ENCODE measurements around the gene WDR26.

WDR26 gene

GRCh38 chr1:224392411-224393249, 42.0 kb downstream of the WDR26 start:
- Histone ChIP-seq H3K27me3 (ENCODE audit: low read depth, low read length) (no peaks in the 10 kb centered on the region), H3K4me3 (ENCODE audit: low read depth in 1 of 2, low read length in 2 of 2) (no peak overlapping the region), H3K4me1 (ENCODE audit: control insufficient read depth in 1 of 2, insufficient read depth in 2 of 2, low read length in 2 of 2) (no peaks in the 10 kb centered on the region), H3K9me3 (ENCODE audit: control insufficient read depth in 1 of 2, low read length in 2 of 2) (no peaks in the 10 kb centered on the region), H3K36me3 (ENCODE audit: control insufficient read depth in 1 of 2, insufficient read depth in 2 of 2, low read length in 2 of 2) (peaks cover 66 to 84% of the 10 kb centered on the region in 2 donors), H3K27ac (ENCODE audit: low read length) (no peak overlapping the region)

GRCh38 chr1:224390517-224390916, 44.1 kb downstream of the WDR26 start:
- no peak overlapping the region for H3K27ac ChIP-seq (ENCODE audit: low read length)
- no peaks in the 10 kb centered on the region for H3K9me3 ChIP-seq (ENCODE audit: control insufficient read depth in 1 of 2, low read length in 2 of 2)
- H3K36me3 ChIP-seq (ENCODE audit: control insufficient read depth in 1 of 2, insufficient read depth in 2 of 2, low read length in 2 of 2) = peaks cover 54 to 66% of the 10 kb centered on the region in 2 donors
- H3K4me1 ChIP-seq (ENCODE audit: control insufficient read depth in 1 of 2, insufficient read depth in 2 of 2, low read length in 2 of 2) = peaks cover 0 to 3% of the 10 kb centered on the region in 2 donors
- H3K27me3 ChIP-seq (ENCODE audit: low read depth, low read length) = no peaks in the 10 kb centered on the region
- H3K4me3 ChIP-seq (ENCODE audit: low read depth in 1 of 2, low read length in 2 of 2) = no peak overlapping the region

- no peak overlapping the region for H3K27ac ChIP-seq (ENCODE audit: low read length)
- H3K36me3 ChIP-seq (ENCODE audit: control insufficient read depth in 1 of 2, insufficient read depth in 2 of 2, low read length in 2 of 2) = peaks cover 40 to 50% of the 10 kb centered on the region in 2 donors
- H3K4me1 ChIP-seq (ENCODE audit: control insufficient read depth in 1 of 2, insufficient read depth in 2 of 2, low read length in 2 of 2) = peaks cover 0 to 3% of the 10 kb centered on the region in 2 donors
- H3K9me3 ChIP-seq (ENCODE audit: control insufficient read depth in 1 of 2, low read length in 2 of 2) = no peaks in the 10 kb centered on the region
- H3K27me3 ChIP-seq (ENCODE audit: low read depth, low read length) = no peaks in the 10 kb centered on the region
- no peak overlapping the region for H3K4me3 ChIP-seq (ENCODE audit: low read depth in 1 of 2, low read length in 2 of 2)
Observed at GRCh38 chr1:224387943-224388342, 46.7 kb downstream of the WDR26 start.

- H3K27me3 ChIP-seq (ENCODE audit: low read depth, low read length) = no peaks in the 10 kb centered on the region
- H3K27ac ChIP-seq (ENCODE audit: low read length) = no peak overlapping the region
- no peak overlapping the region for H3K4me3 ChIP-seq (ENCODE audit: low read depth in 1 of 2, low read length in 2 of 2)
- H3K36me3 ChIP-seq (ENCODE audit: control insufficient read depth in 1 of 2, insufficient read depth in 2 of 2, low read length in 2 of 2) = peaks cover 35 to 45% of the 10 kb centered on the region in 2 donors
- peaks cover 0 to 3% of the 10 kb centered on the region in 2 donors for H3K4me1 ChIP-seq (ENCODE audit: control insufficient read depth in 1 of 2, insufficient read depth in 2 of 2, low read length in 2 of 2)
- no peaks in the 10 kb centered on the region for H3K9me3 ChIP-seq (ENCODE audit: control insufficient read depth in 1 of 2, low read length in 2 of 2)
Observed at GRCh38 chr1:224387302-224387912, 47.2 kb downstream of the WDR26 start.

- peaks cover 0 to 3% of the 10 kb centered on the region in 2 donors for H3K4me1 ChIP-seq (ENCODE audit: control insufficient read depth in 1 of 2, insufficient read depth in 2 of 2, low read length in 2 of 2)
- H3K27me3 ChIP-seq (ENCODE audit: low read depth, low read length) = no peaks in the 10 kb centered on the region
- no peak overlapping the region for H3K4me3 ChIP-seq (ENCODE audit: low read depth in 1 of 2, low read length in 2 of 2)
- H3K27ac ChIP-seq (ENCODE audit: low read length) = no peak overlapping the region
- H3K36me3 ChIP-seq (ENCODE audit: control insufficient read depth in 1 of 2, insufficient read depth in 2 of 2, low read length in 2 of 2) = peaks cover 16 to 21% of the 10 kb centered on the region in 2 donors
- H3K9me3 ChIP-seq (ENCODE audit: control insufficient read depth in 1 of 2, low read length in 2 of 2) = no peaks in the 10 kb centered on the region
Observed at GRCh38 chr1:224383218-224383617, 51.4 kb downstream of the WDR26 start.

- Histone ChIP-seq H3K4me3 (ENCODE audit: low read depth in 1 of 2, low read length in 2 of 2) (no peak overlapping the region), H3K9me3 (ENCODE audit: control insufficient read depth in 1 of 2, low read length in 2 of 2) (no peaks in the 10 kb centered on the region), H3K27me3 (ENCODE audit: low read depth, low read length) (no peaks in the 10 kb centered on the region), H3K4me1 (ENCODE audit: control insufficient read depth in 1 of 2, insufficient read depth in 2 of 2, low read length in 2 of 2) (peaks cover 0 to 12% of the 10 kb centered on the region in 2 donors), H3K27ac (ENCODE audit: low read length) (no peak overlapping the region), H3K36me3 (ENCODE audit: control insufficient read depth in 1 of 2, insufficient read depth in 2 of 2, low read length in 2 of 2) (peaks cover 16 to 19% of the 10 kb centered on the region in 2 donors)
Observed at GRCh38 chr1:224381880-224382548, 52.6 kb downstream of the WDR26 start.

- Histone ChIP-seq H3K27me3 (ENCODE audit: low read depth, low read length) (no peaks in the 10 kb centered on the region), H3K27ac (ENCODE audit: low read length) (no peak overlapping the region), H3K36me3 (ENCODE audit: control insufficient read depth in 1 of 2, insufficient read depth in 2 of 2, low read length in 2 of 2) (peaks cover 28% of the 10 kb centered on the region in 2 donors), H3K9me3 (ENCODE audit: control insufficient read depth in 1 of 2, low read length in 2 of 2) (no peaks in the 10 kb centered on the region), H3K4me3 (ENCODE audit: low read depth in 1 of 2, low read length in 2 of 2) (no peak overlapping the region), H3K4me1 (ENCODE audit: control insufficient read depth in 1 of 2, insufficient read depth in 2 of 2, low read length in 2 of 2) (peaks cover 0 to 15% of the 10 kb centered on the region in 2 donors)
Observed at GRCh38 chr1:224380003-224380402, 54.6 kb downstream of the WDR26 start.

- H3K27me3 ChIP-seq (ENCODE audit: low read depth, low read length) = no peaks in the 10 kb centered on the region
- peaks cover 0 to 15% of the 10 kb centered on the region in 2 donors for H3K4me1 ChIP-seq (ENCODE audit: control insufficient read depth in 1 of 2, insufficient read depth in 2 of 2, low read length in 2 of 2)
- no peak overlapping the region for H3K4me3 ChIP-seq (ENCODE audit: low read depth in 1 of 2, low read length in 2 of 2)
- H3K9me3 ChIP-seq (ENCODE audit: control insufficient read depth in 1 of 2, low read length in 2 of 2) = no peaks in the 10 kb centered on the region
- H3K36me3 ChIP-seq (ENCODE audit: control insufficient read depth in 1 of 2, insufficient read depth in 2 of 2, low read length in 2 of 2) = peaks cover 24 to 34% of the 10 kb centered on the region in 2 donors
- H3K27ac ChIP-seq (ENCODE audit: low read length) = no peak overlapping the region
Observed at GRCh38 chr1:224378855-224379631, 55.6 kb downstream of the WDR26 start.

- Histone ChIP-seq H3K27ac (ENCODE audit: low read length) (no peak overlapping the region), H3K27me3 (ENCODE audit: low read depth, low read length) (no peaks in the 10 kb centered on the region), H3K36me3 (ENCODE audit: control insufficient read depth in 1 of 2, insufficient read depth in 2 of 2, low read length in 2 of 2) (peaks cover 29 to 43% of the 10 kb centered on the region in 2 donors), H3K9me3 (ENCODE audit: control insufficient read depth in 1 of 2, low read length in 2 of 2) (no peaks in the 10 kb centered on the region), H3K4me1 (ENCODE audit: control insufficient read depth in 1 of 2, insufficient read depth in 2 of 2, low read length in 2 of 2) (peaks cover 0 to 15% of the 10 kb centered on the region in 2 donors), H3K4me3 (ENCODE audit: low read depth in 1 of 2, low read length in 2 of 2) (no peak overlapping the region)
Observed at GRCh38 chr1:224377676-224378006, 57.0 kb downstream of the WDR26 start.

GRCh38 chr1:224375059-224375458, 59.5 kb downstream of the WDR26 start:
- Histone ChIP-seq H3K4me1 (ENCODE audit: control insufficient read depth in 1 of 2, insufficient read depth in 2 of 2, low read length in 2 of 2) (peaks cover 0 to 15% of the 10 kb centered on the region in 2 donors), H3K9me3 (ENCODE audit: control insufficient read depth in 1 of 2, low read length in 2 of 2) (no peaks in the 10 kb centered on the region), H3K4me3 (ENCODE audit: low read depth in 1 of 2, low read length in 2 of 2) (no peak overlapping the region), H3K36me3 (ENCODE audit: control insufficient read depth in 1 of 2, insufficient read depth in 2 of 2, low read length in 2 of 2) (peaks cover 47 to 51% of the 10 kb centered on the region in 2 donors), H3K27ac (ENCODE audit: low read length) (no peak overlapping the region), H3K27me3 (ENCODE audit: low read depth, low read length) (no peaks in the 10 kb centered on the region)
